DOHH2 (cell line): Measurements from ENCODE around the gene TMC3.

Experiments used
- H3F3A ChIP-seq: fragments of 200-600 bp; sonication (generic), shearing (Covaris generic); 2 replicates; pipeline ENCODE4 v1.6.0; 2016; ENCODE audit warnings: antibody characterized with exemption, mild to moderate bottlenecking; ENCODE audit not compliant: control insufficient read depth, insufficient read depth
- H3K27ac ChIP-seq: fragments of 200-600 bp; sonication (generic); 2 replicates; pipeline ENCODE4 v1.5.1; 2014; ENCODE audit warnings: low read depth, mild to moderate bottlenecking, low read length, moderate library complexity
- H3K27me3 ChIP-seq: fragments of 200-600 bp; sonication (generic); 2 replicates; pipeline ENCODE4 v1.6.1; 2014; ENCODE audit warnings: mild to moderate bottlenecking, low read length, mixed read lengths; ENCODE audit not compliant: control insufficient read depth
- H3K36me3 ChIP-seq: fragments of 200-600 bp; sonication (generic); 2 replicates; pipeline ENCODE4 v1.6.1; 2014; ENCODE audit warnings: mild to moderate bottlenecking, low read length, moderate library complexity, mixed read lengths; ENCODE audit not compliant: control insufficient read depth
- H3K4me1 ChIP-seq: fragments of 200-600 bp; sonication (generic); 2 replicates; pipeline ENCODE4 v1.6.1; 2014; ENCODE audit warnings: mild to moderate bottlenecking, low read length, mixed read lengths; ENCODE audit not compliant: control insufficient read depth
- H3K4me2 ChIP-seq: fragments of 200-600 bp; sonication (generic); 2 replicates; pipeline ENCODE4 v1.6.0; 2014; ENCODE audit warnings: mild to moderate bottlenecking, low read length, moderate library complexity
- H3K4me3 ChIP-seq: fragments of 200-600 bp; sonication (generic); 2 replicates; pipeline ENCODE4 v1.5.1; 2014; ENCODE audit warnings: mild to moderate bottlenecking, low read length, mixed read lengths
- H3K79me2 ChIP-seq: fragments of 200-600 bp; sonication (generic); 2 replicates; pipeline ENCODE4 v1.6.1; 2014; ENCODE audit warnings: mild to moderate bottlenecking, low read length, mixed read lengths; ENCODE audit not compliant: control insufficient read depth
- H3K9me2 ChIP-seq: fragments of 200-600 bp; sonication (generic); replicated peaks from 2 replicates; pipeline ENCODE4 v1.6.1; 2014; ENCODE audit warnings: mild to moderate bottlenecking, low read length, mixed read lengths; ENCODE audit not compliant: control insufficient read depth
- H3K9me3 ChIP-seq: fragments of 200-600 bp; sonication (generic); 2 replicates; pipeline ENCODE4 v1.6.1; 2014; ENCODE audit warnings: antibody characterized with exemption, low read length, mixed read lengths; ENCODE audit not compliant: control insufficient read depth, insufficient read depth
- H4K20me1 ChIP-seq: fragments of 200-600 bp; sonication (generic); 2 replicates; pipeline ENCODE4 v1.6.0; 2014; ENCODE audit warnings: low read depth, mild to moderate bottlenecking, antibody characterized with exemption, low read length, moderate library complexity; ENCODE audit not compliant: control insufficient read depth, insufficient read depth
- CTCF ChIP-seq: fragments of 200-600 bp; sonication (generic); IDR thresholded peaks from one replicate; pipeline ENCODE4 v1.5.1; 2014; ENCODE audit warnings: antibody characterized with exemption, mild to moderate bottlenecking, low read depth, low read length; ENCODE audit not compliant: poor library complexity, severe bottlenecking
- EZH2phosphoT487 ChIP-seq: fragments of 200-600 bp; sonication (generic); IDR thresholded peaks from 2 replicates; pipeline ENCODE4 v1.6.1; 2017; ENCODE audit warnings: borderline replicate concordance, mild to moderate bottlenecking, antibody characterized with exemption, low read length, moderate library complexity, mixed read lengths

Gene TMC3

DNA sequence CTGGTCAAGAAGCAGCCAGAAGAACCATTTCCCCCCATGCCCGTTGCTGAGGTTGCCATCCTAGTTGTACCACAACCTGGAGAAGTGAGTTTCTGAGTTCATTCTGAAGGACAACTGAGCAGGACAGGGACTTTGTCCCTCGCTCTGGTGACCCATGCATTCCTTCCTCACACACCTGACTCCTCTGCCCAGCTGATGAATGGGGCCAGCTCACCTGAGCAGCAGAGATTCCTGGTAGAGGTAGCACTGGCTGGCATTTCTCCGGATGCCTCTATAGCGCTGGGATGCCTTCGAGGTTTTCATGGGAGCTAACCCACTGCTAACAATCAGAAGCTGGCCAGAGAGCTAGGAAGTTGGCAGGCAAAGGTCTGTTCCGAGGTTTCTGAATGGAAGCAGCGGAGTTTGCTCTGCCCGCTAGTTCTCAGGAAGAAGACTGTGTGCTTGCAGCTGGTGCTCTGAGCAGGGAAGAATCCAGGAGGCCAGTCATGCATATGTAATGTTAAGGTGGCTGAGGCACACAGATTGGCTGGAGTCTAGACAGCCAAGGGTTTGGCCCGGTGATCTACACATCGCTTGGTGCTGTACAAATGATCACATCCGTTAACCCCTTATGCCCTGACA, at the start of gene TMC3:
TMC3 (minus strand) TSS at position 439 of the 621 bp plus-strand sequence; CDS start at position 303, 136 bp downstream.
- no peaks in the 10 kb centered on the region for H3K36me3 ChIP-seq
- H3K27me3 ChIP-seq = peaks cover 25% of the 10 kb centered on the region
- no peaks in the 10 kb centered on the region for H4K20me1 ChIP-seq
- no peaks in the 10 kb centered on the region for H3F3A ChIP-seq
- H3K9me3 ChIP-seq = no peaks in the 10 kb centered on the region
- TF ChIP-seq CTCF (no peak), EZH2phosphoT487 (no peak)
- no peaks in the 10 kb centered on the region for H3K4me1 ChIP-seq
- no peaks in the 10 kb centered on the region for H3K79me2 ChIP-seq
- no peak within 1 kb of the TSS for H3K27ac ChIP-seq
- no peak within 1 kb of the TSS for H3K4me2 ChIP-seq
- no peaks in the 10 kb centered on the region for H3K9me2 ChIP-seq
- H3K4me3 ChIP-seq = no peak within 1 kb of the TSS

- H4K20me1 ChIP-seq = no peaks in the 10 kb centered on the region
- H3K27me3 ChIP-seq = no peaks in the 10 kb centered on the region; the same call in 1 of the 2 replicates
- H3K9me2 ChIP-seq = no peaks in the 10 kb centered on the region
- TF ChIP-seq EZH2phosphoT487 = no peak
- no peak for TF ChIP-seq CTCF
- H3K4me1 ChIP-seq = no peaks in the 10 kb centered on the region
- no peaks in the 10 kb centered on the region for H3K9me3 ChIP-seq
- H3K36me3 ChIP-seq = no peaks in the 10 kb centered on the region
- no peaks in the 10 kb centered on the region for H3K79me2 ChIP-seq
- no peak overlapping the region for H3K27ac ChIP-seq
- H3K4me3 ChIP-seq = no peak overlapping the region
- no peaks in the 10 kb centered on the region for H3F3A ChIP-seq
- H3K4me2 ChIP-seq = no peak overlapping the region
Observed at GRCh38 chr15:81421461-81421860, 47.4 kb upstream of the TMC3 start.

DNA sequence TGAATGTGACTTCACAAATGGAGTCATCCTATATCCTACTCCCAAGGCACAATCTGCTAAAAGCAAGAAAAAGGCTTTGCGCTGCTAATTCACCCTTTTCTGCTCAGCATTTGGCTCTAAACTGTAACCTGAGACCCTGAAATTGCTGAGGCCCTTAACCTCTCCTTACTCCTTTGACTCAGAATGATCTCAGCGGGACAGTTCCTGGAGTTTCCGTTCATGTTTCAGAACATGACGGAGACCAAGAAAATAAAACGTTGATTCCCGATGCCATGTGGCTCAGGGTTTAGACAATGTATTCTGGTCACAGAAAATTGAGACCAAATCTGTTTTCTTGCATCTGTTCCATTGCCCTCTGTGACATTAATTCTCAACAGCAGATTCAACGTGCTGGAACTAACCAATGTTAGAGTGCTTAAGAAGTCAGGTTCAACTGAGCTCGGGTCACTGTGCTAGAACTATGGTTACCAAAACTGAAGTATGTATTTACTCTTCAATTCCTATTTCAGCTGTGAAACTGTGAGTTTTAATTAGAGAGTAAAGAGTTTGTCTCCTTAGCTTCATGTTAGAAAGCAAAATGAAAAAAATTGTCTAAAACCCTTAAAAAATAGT, 45.4 kb upstream of the TMC3 start:
- Histone ChIP-seq H3K9me3 (no peaks in the 10 kb centered on the region), H3K27ac (no peak overlapping the region), H3K36me3 (no peaks in the 10 kb centered on the region), H3K4me2 (no peak overlapping the region), H3K4me1 (no peaks in the 10 kb centered on the region), H3K4me3 (no peak overlapping the region), H3K27me3 (no peaks in the 10 kb centered on the region; the same call in 1 of the 2 replicates), H3K79me2 (no peaks in the 10 kb centered on the region), H3F3A (no peaks in the 10 kb centered on the region), H3K9me2 (no peaks in the 10 kb centered on the region), H4K20me1 (no peaks in the 10 kb centered on the region)
- TF ChIP-seq EZH2phosphoT487 (no peak), CTCF (no peak)
